ENCODE data around the gene PHF12. TPM values are rescaled to one million over a fixed set of nuclear protein-coding genes. Genes with fewer than 3 reads are reported as not detected.

The PHF12 gene
- total RNA-seq, 1 experiment from 2014 or later: 35.7 TPM

DNA sequence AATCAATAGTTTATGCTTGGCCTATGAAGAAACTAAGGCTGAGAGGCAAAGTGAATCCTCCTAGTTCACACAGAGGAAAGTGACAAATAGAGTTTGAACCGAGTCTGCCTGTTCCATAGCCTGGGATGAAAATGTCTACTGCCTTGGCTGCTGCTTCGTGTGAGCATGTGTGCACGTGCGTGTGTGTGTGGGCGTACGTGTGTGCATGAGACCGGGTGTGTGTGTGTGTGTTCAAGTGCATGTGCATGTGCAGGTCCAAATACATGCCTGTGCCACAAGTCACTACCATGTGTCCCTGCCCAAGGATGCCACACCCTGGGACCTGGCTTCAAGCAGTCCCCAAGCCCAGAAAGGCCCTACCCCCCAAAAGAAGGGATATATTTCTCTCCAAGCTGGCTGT lies 40.9 kb upstream of the PHF12 start:
- peaks cover 5% of the 10 kb centered on the region; the same call in 1 of the 2 replicates for H3K27me3 ChIP-seq (ENCODE audit: insufficient read depth, low read length)
- ChIA-PET CTCF (interaction anchor here (1.2 kb wide), 1 partner anchor 124 kb away, joined by 3 read pairs; no protein-coding TSS in a partner anchor), RAD21 (ENCODE audit: low non-redundant PET in 1 of 2, low total read pairs in 2 of 2, uncharacterized antibody in 2 of 2, unreplicated experiment in 2 of 2) (no interaction called here), POLR2A (no interaction called here)
- H3K9me2 ChIP-seq (ENCODE audit: insufficient read depth): no peaks in the 10 kb centered on the region
- H3K27ac ChIP-seq (ENCODE audit: low read depth, low read length): no peak overlapping the region
- no peak overlapping the region for H3K9ac ChIP-seq (ENCODE audit: low read length)
- H3K4me1 ChIP-seq (ENCODE audit: control insufficient read depth in 1 of 2, insufficient read depth in 2 of 2, low read length in 2 of 2): peaks cover 3 to 4% of the 10 kb centered on the region in 2 experiments; a peak in 1 of 4 replicates
- no peak overlapping the region for H2AFZ ChIP-seq (ENCODE audit: low read depth, low read length, poor library complexity, severe bottlenecking)
- H3K79me2 ChIP-seq (ENCODE audit: insufficient read depth, low read length): no peaks in the 10 kb centered on the region
- BruUV-seq (replicated peaks): no TSS peak
- H4K20me1 ChIP-seq (ENCODE audit: insufficient read depth): no peaks in the 10 kb centered on the region
- no peak for DNase-seq (ENCODE audit: low read depth, low spot score)
- no peak overlapping the region for H3K4me2 ChIP-seq (ENCODE audit: low read length)
- H3K36me3 ChIP-seq (ENCODE audit: control insufficient read depth in 1 of 2, insufficient read depth in 2 of 2, low read length in 2 of 2): no peaks in the 10 kb centered on the region
- H3K9me3 ChIP-seq (ENCODE audit: control insufficient read depth in 1 of 2, insufficient read depth in 1 of 2, low read depth in 1 of 2, low read length in 2 of 2): no peaks in the 10 kb centered on the region
- intact Hi-C loops (cut with micrococcal nuclease): no loop called here
- no peak for ATAC-seq
- no peak overlapping the region for H3K4me3 ChIP-seq (replicated peaks in 1 of 2; ENCODE audit: low read depth in 1 of 2, low read length in 2 of 2)
- TF ChIP-seq, protein P1, sequence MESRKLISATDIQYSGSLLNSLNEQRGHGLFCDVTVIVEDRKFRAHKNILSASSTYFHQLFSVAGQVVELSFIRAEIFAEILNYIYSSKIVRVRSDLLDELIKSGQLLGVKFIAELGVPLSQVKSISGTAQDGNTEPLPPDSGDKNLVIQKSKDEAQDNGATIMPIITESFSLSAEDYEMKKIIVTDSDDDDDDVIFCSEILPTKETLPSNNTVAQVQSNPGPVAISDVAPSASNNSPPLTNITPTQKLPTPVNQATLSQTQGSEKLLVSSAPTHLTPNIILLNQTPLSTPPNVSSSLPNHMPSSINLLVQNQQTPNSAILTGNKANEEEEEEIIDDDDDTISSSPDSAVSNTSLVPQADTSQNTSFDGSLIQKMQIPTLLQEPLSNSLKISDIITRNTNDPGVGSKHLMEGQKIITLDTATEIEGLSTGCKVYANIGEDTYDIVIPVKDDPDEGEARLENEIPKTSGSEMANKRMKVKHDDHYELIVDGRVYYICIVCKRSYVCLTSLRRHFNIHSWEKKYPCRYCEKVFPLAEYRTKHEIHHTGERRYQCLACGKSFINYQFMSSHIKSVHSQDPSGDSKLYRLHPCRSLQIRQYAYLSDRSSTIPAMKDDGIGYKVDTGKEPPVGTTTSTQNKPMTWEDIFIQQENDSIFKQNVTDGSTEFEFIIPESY (IDR thresholded peaks at IDR 0.05; ENCODE audit: extremely low read depth, insufficient replicate concordance, low read length): no peak
- no peak for TF ChIP-seq YY1 (IDR thresholded peaks at IDR 0.05; ENCODE audit: extremely low read depth, insufficient replicate concordance, low read depth, low read length)
- TF ChIP-seq ZNF274 (IDR thresholded peaks at IDR 0.05; ENCODE audit: low read depth, low read length): no peak
- TF ChIP-seq, protein P2, sequence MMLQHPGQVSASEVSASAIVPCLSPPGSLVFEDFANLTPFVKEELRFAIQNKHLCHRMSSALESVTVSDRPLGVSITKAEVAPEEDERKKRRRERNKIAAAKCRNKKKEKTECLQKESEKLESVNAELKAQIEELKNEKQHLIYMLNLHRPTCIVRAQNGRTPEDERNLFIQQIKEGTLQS (IDR thresholded peaks at IDR 0.05): no peak
- TF ChIP-seq SP1 (IDR thresholded peaks at IDR 0.05; ENCODE audit: low read depth): no peak
- TF ChIP-seq, protein P3, sequence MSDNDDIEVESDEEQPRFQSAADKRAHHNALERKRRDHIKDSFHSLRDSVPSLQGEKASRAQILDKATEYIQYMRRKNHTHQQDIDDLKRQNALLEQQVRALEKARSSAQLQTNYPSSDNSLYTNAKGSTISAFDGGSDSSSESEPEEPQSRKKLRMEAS (IDR thresholded peaks at IDR 0.05): no peak
- TF ChIP-seq JUND (IDR thresholded peaks at IDR 0.05): no peak
- TF ChIP-seq EZH2 (IDR thresholded peaks at IDR 0.05): no peak
- no peak for TF ChIP-seq CEBPB (IDR thresholded peaks at IDR 0.05; ENCODE audit: low read depth)
